Breast epithelium (tissue), 3 donors: ENCODE measurements around the gene RRAS2.

Experiments used
- CTCF ChIP-seq, 3 donors: fragments of 450-650 bp; IDR thresholded peaks; one replicate each; pipeline ENCODE4 v1.5.1; 2016 to 2017; ENCODE audit warnings: antibody characterized with exemption in 3 of 3, mild to moderate bottlenecking in 3 of 3, moderate library complexity in 3 of 3
- POLR2A ChIP-seq: fragments of 450-650 bp; IDR thresholded peaks from one replicate; pipeline ENCODE4 v1.6.1; 2016; ENCODE audit warnings: antibody characterized with exemption, mild to moderate bottlenecking, moderate library complexity
- POLR2AphosphoS5 ChIP-seq, 3 donors: sonication (generic); formaldehyde crosslinking; IDR thresholded peaks; one replicate each; pipeline ENCODE4 v1.6.1; 2017; ENCODE audit warnings: antibody characterized with exemption in 3 of 3

- no peak for TF ChIP-seq CTCF (IDR thresholded peaks at IDR 0.05)
- no peak for TF ChIP-seq POLR2A
- no peak for TF ChIP-seq POLR2AphosphoS5 (IDR thresholded peaks at IDR 0.05)
Observed at GRCh38 chr11:14384338-14384737, 25.4 kb upstream of the RRAS2 start.
